GM21737 (cell line): ENCODE results near the gene WWOX.

Experiments used
- ATAC-seq: cut with Tn5 transposase; IDR thresholded peaks from one replicate; pipeline ENCODE4 v1.9.1; 2021; ENCODE audit warnings: mild to moderate bottlenecking, moderate library complexity; ENCODE audit not compliant: unreplicated experiment

WWOX gene

GRCh38 chr16:78988361-78988969 lies 889.0 kb downstream of the WWOX start:
- ATAC-seq, result no peak

- peak; percentile 11 for ATAC-seq
These were observed 890.9 kb downstream of the WWOX start for GRCh38 chr16:78990309-78990701.

GRCh38 chr16:78992001-78992400 lies 892.5 kb downstream of the WWOX start:
- no peak for ATAC-seq

- ATAC-seq, result no peak
These were observed 893.9 kb downstream of the WWOX start for GRCh38 chr16:78993346-78993745.

- no peak for ATAC-seq
These were observed 894.8 kb downstream of the WWOX start for GRCh38 chr16:78994135-78994745.

- ATAC-seq, result no peak
These were observed 896.0 kb downstream of the WWOX start for GRCh38 chr16:78995441-78995840.

GRCh38 chr16:78996790-78997189 lies 897.3 kb downstream of the WWOX start:
- ATAC-seq, result no peak

- no peak for ATAC-seq
These were observed 899.4 kb downstream of the WWOX start for GRCh38 chr16:78998879-78999278.

GRCh38 chr16:79001156-79001967 lies 901.9 kb downstream of the WWOX start:
- ATAC-seq, result no peak

- ATAC-seq, result no peak
These were observed 903.7 kb downstream of the WWOX start for GRCh38 chr16:79003026-79003609.

- ATAC-seq, result no peak
These were observed 904.9 kb downstream of the WWOX start for GRCh38 chr16:79004309-79004708.

- ATAC-seq, result no peak
These were observed 905.6 kb downstream of the WWOX start for GRCh38 chr16:79005096-79005495.

GRCh38 chr16:79006206-79006605 lies 906.8 kb downstream of the WWOX start:
- no peak for ATAC-seq

GRCh38 chr16:79006765-79007164 lies 907.3 kb downstream of the WWOX start:
- ATAC-seq, result no peak

GRCh38 chr16:79007614-79008013 lies 908.2 kb downstream of the WWOX start:
- ATAC-seq, result no peak

GRCh38 chr16:79008036-79008868 lies 908.8 kb downstream of the WWOX start:
- ATAC-seq, result no peak

GRCh38 chr16:79008869-79009179 lies 909.4 kb downstream of the WWOX start:
- no peak for ATAC-seq

GRCh38 chr16:79009896-79010295 lies 910.4 kb downstream of the WWOX start:
- no peak for ATAC-seq

- ATAC-seq, result no peak
These were observed 911.8 kb downstream of the WWOX start for GRCh38 chr16:79011282-79011681.

- ATAC-seq, result no peak
These were observed 913.4 kb downstream of the WWOX start for GRCh38 chr16:79012671-79013434.
